Fibroblast of lung (primary cell): ENCODE results near the gene LMNA. TPM values are rescaled to one million over a fixed set of nuclear protein-coding genes. Genes with fewer than 3 reads are reported as not detected.
A peak's percentile ranks its signal among the peaks of the same experiment; 100 is the strongest.

Experiments
- DNase-seq, 2 donors: peaks; one replicate each; pipeline versions ENCODE4 v3.0.0 to v3.0.0-alpha.2; 2010; ENCODE audit warnings: low read depth in 2 of 2
- H2AFZ ChIP-seq: 2 replicates; pipeline ENCODE4 v1.5.1; 2012; ENCODE audit warnings: low read length, control low read depth, inconsistent platforms
- H3K27ac ChIP-seq: 2 replicates; pipeline ENCODE4 v1.5.1; 2011; ENCODE audit warnings: low read length, control low read depth; ENCODE audit not compliant: insufficient read depth
- H3K27me3 ChIP-seq: 2 replicates; pipeline ENCODE4 v1.5.1; 2011; ENCODE audit warnings: mild to moderate bottlenecking, low read length; ENCODE audit not compliant: control insufficient read depth, insufficient read depth
- H3K36me3 ChIP-seq: 2 replicates; pipeline ENCODE4 v1.5.1; 2011; ENCODE audit warnings: low read length; ENCODE audit not compliant: control insufficient read depth, insufficient read depth
- H3K4me1 ChIP-seq: 2 replicates; pipeline ENCODE4 v1.5.1; 2011; ENCODE audit warnings: low read length; ENCODE audit not compliant: control insufficient read depth, insufficient read depth; ENCODE audit errors: extremely low read depth
- H3K4me2 ChIP-seq: 2 replicates; pipeline ENCODE4 v1.5.1; 2011; ENCODE audit warnings: low read length, control low read depth; ENCODE audit not compliant: insufficient read depth; ENCODE audit errors: extremely low read depth
- H3K4me3 ChIP-seq, 4 experiments: fragments of 200-600 bp in 1 of 4; sonication (generic) in 1 of 4; replicated peaks in 1 of 4; 2 replicates each; pipeline ENCODE4 v1.5.1; 2011 to 2016; ENCODE audit warnings: low read length in 4 of 4, low read depth in 3 of 4, mild to moderate bottlenecking in 3 of 4, control low read depth in 2 of 4, inconsistent platforms in 1 of 4, mixed read lengths in 1 of 4; ENCODE audit not compliant: insufficient read depth in 1 of 4; ENCODE audit errors: control extremely low read depth in 1 of 4
- H3K79me2 ChIP-seq: 2 replicates; pipeline ENCODE4 v1.5.1; 2012; ENCODE audit warnings: mild to moderate bottlenecking, low read length, inconsistent platforms; ENCODE audit not compliant: control insufficient read depth, insufficient read depth
- H3K9ac ChIP-seq: 2 replicates; pipeline ENCODE4 v1.5.1; 2011; ENCODE audit warnings: mild to moderate bottlenecking, low read length, control low read depth; ENCODE audit not compliant: insufficient read depth
- H3K9me3 ChIP-seq: 2 replicates; pipeline ENCODE4 v1.5.1; 2012; ENCODE audit warnings: low read depth, low read length; ENCODE audit not compliant: control insufficient read depth, insufficient read depth
- H4K20me1 ChIP-seq: 2 replicates; pipeline ENCODE4 v1.5.1; 2011; ENCODE audit warnings: low read length; ENCODE audit not compliant: control insufficient read depth, insufficient read depth; ENCODE audit errors: extremely low read depth
- CTCF ChIP-seq, 2 donors: IDR thresholded peaks in 1 of 2; conservative IDR thresholded peaks in 1 of 2; 1 replicate in 1 of 2; 2 replicates in 1 of 2; pipeline ENCODE4 v1.5.1; 2011 to 2012; ENCODE audit warnings: low read length in 2 of 2, control low read depth in 1 of 2, inconsistent platforms in 1 of 2, low read depth in 1 of 2, mild to moderate bottlenecking in 1 of 2
- EZH2 ChIP-seq: IDR thresholded peaks from 2 replicates; pipeline ENCODE4 v1.5.1; 2012; ENCODE audit warnings: low read length, control low read depth, mild to moderate bottlenecking; ENCODE audit errors: missing control alignments
- polyA plus RNA-seq, 2 donors: library from polyadenylated mRNA; depleted of rRNA in 1 of 2; stranded (reverse) in 1 of 2; unstranded in 1 of 2; fragments of >200 nt; gene quantifications; 2 replicates each; pipeline ENCODE4 v1.2.1, GENCODE V29; 2011 to 2012; ENCODE audit warnings: missing spikeins in 1 of 2
- total RNA-seq: library from RNA; depleted of rRNA; stranded (reverse); fragments of >200 nt; gene quantifications from 2 replicates; pipeline ENCODE4 v1.2.1, GENCODE V29; 2014

LMNA gene
- total and polyA plus RNA-seq, 2 donors (not counting 1 experiment from before 2014, with no cell fraction given): 613 to 1,150 TPM

- DNase-seq: no peak
- Histone ChIP-seq H3K4me3 (no peak overlapping the region), H3K36me3 (no peaks in the 10 kb centered on the region), H3K27ac (no peak overlapping the region), H4K20me1 (no peaks in the 10 kb centered on the region), H3K79me2 (no peaks in the 10 kb centered on the region), H3K9ac (no peak overlapping the region), H2AFZ (no peak overlapping the region), H3K4me1 (no peaks in the 10 kb centered on the region), H3K4me2 (no peak overlapping the region), H3K9me3 (no peaks in the 10 kb centered on the region), H3K27me3 (no peaks in the 10 kb centered on the region)
- TF ChIP-seq EZH2 (no peak), CTCF (conservative IDR thresholded peaks at IDR 0.05 in 1 of 2, IDR thresholded peaks at IDR 0.05 in 1 of 2; ENCODE audit: low read depth in 1 of 2, low read length in 2 of 2) (no peak)
Observed at GRCh38 chr1:156165083-156165482, 50.6 kb downstream of the LMNA start.

- no peaks in the 10 kb centered on the region for H3K4me1 ChIP-seq
- no peak overlapping the region for H3K4me3 ChIP-seq
- H3K9me3 ChIP-seq: no peaks in the 10 kb centered on the region
- no peak overlapping the region for H2AFZ ChIP-seq
- H3K36me3 ChIP-seq: no peaks in the 10 kb centered on the region
- no peaks in the 10 kb centered on the region for H4K20me1 ChIP-seq
- H3K79me2 ChIP-seq: no peaks in the 10 kb centered on the region
- DNase-seq: peak in 1 of 2 donors; percentile 44
- no peaks in the 10 kb centered on the region for H3K27me3 ChIP-seq
- no peak overlapping the region for H3K9ac ChIP-seq
- H3K27ac ChIP-seq: no peak overlapping the region
- no peak overlapping the region for H3K4me2 ChIP-seq
- TF ChIP-seq EZH2 (no peak), CTCF (conservative IDR thresholded peaks at IDR 0.05 in 1 of 2, IDR thresholded peaks at IDR 0.05 in 1 of 2; ENCODE audit: low read depth in 1 of 2, low read length in 2 of 2) (no peak)
Observed at GRCh38 chr1:156167536-156167935, 53.0 kb downstream of the LMNA start.

GRCh38 chr1:156172696-156173470 lies 58.4 kb downstream of the LMNA start:
- TF ChIP-seq EZH2 (no peak), CTCF (conservative IDR thresholded peaks at IDR 0.05 in 1 of 2, IDR thresholded peaks at IDR 0.05 in 1 of 2; ENCODE audit: low read depth in 1 of 2, low read length in 2 of 2) (no peak)
- H3K27ac ChIP-seq: no peak overlapping the region
- H3K9me3 ChIP-seq: no peaks in the 10 kb centered on the region
- no peaks in the 10 kb centered on the region for H3K4me1 ChIP-seq
- no peaks in the 10 kb centered on the region for H3K79me2 ChIP-seq
- no peaks in the 10 kb centered on the region for H4K20me1 ChIP-seq
- no peak overlapping the region for H2AFZ ChIP-seq
- H3K9ac ChIP-seq: no peak overlapping the region
- H3K36me3 ChIP-seq: no peaks in the 10 kb centered on the region
- DNase-seq: no peak
- H3K4me3 ChIP-seq: no peak overlapping the region
- H3K4me2 ChIP-seq: no peak overlapping the region
- H3K27me3 ChIP-seq: peaks cover 9% of the 10 kb centered on the region
